ENCODE data around the gene IRAK3. TPM values are rescaled to one million over a fixed set of nuclear protein-coding genes. Genes with fewer than 3 reads are reported as not detected.
"Not testable (repeated sequence)": the region's sequence is repeated elsewhere in the genome, so short reads cannot be mapped to it uniquely, and the experiment has no call there.

IRAK3 gene
- polyA plus RNA-seq, 1 donor from 2014 or later, result 0.31 TPM

DNA sequence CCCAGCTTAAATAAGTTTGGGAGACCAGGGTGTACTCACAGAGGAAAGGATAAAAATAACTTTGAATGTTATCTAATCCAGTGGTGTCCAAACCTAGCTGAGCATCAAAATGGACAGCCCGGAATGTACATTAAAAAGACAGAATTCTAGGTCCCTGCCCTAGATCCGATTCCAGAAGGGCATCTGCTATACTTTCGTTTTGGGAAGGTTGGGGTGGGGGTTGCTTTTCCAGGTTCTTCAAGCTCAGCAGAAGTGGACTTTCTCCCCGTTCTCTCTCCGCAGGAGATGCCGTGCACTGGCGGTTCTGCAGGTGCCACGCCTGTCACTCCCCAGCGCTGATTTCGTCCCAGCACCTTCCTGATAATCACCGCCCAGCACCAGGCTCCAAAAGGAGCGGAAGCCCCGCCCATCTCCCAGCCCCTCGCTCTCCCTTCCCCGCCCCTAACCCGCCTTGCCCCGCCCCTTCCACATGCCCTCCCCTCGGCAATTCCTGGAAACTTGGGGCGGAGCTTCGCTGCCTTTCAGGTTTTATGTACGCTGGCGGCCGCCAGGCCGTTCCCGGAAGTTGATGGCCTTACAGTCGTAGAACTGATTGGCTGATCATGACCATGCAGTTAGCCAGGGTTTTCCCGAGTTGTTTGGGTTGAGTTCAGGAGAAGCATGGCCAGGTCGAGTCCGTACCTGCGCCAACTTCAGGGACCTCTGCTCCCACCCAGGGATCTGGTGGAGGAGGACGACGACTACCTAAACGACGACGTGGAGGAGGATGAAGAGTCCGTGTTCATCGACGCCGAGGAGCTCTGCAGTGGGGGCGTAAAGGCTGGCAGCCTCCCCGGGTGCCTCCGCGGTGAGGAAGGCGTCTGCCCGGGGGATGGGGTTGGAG lies 113.2 kb downstream of the IRAK3 start, which contains the start of gene HELB:
Gene HELB (plus strand): TSS at position 550 of the 883 bp plus-strand sequence. CDS start 111 bp downstream, at position 661.
- Histone ChIP-seq H3F3A (ENCODE audit: insufficient read depth, low read length, poor library complexity, severe bottlenecking) (no peaks in the 10 kb centered on the region), H3K27ac (ENCODE audit: low read length) (no peak within 1 kb of the TSS)
- TF ChIP-seq MXI1 (conservative IDR thresholded peaks at IDR 0.05; ENCODE audit: poor library complexity, severe bottlenecking) (peak; percentile 78), SMC3 (conservative IDR thresholded peaks at IDR 0.05; ENCODE audit: poor library complexity) (peak; percentile 36), POLR2AphosphoS5 (IDR thresholded peaks at IDR 0.05) (no peak), EP300 (conservative IDR thresholded peaks at IDR 0.05; ENCODE audit: poor library complexity, severe bottlenecking) (no peak), RAD21 (conservative IDR thresholded peaks at IDR 0.05) (peak; percentile 28)

DNA sequence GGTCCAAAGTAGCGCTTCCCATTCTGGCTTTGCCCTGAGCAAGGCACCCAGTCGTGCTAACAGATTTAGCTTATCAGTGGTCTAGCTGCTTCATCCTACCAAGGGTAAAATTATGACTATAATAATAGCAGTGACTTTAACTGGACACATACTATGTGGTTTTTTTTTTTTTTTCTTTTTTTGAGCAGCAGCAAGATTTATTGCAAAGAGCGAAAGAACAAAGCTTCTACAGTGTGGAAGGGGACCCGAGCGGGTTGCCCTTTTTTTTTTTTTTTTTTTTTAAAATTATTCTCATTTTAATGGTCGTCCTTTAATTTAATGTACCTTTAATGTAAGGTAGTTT lies 113.8 kb downstream of the IRAK3 start:
- peak overlapping the region; percentile 92 for H2AFZ ChIP-seq (ENCODE audit: low read depth, low read length)
- H3K9me3 ChIP-seq (ENCODE audit: low read length), result no peaks in the 10 kb centered on the region
- H3K27me3 ChIP-seq (ENCODE audit: insufficient read depth, low read depth, low read length), result peaks cover 6% of the 10 kb centered on the region
- peak overlapping the region; percentile 70 for H3K4me2 ChIP-seq (ENCODE audit: low read length)
- H3K4me3 ChIP-seq (ENCODE audit: low read length), result peak overlapping the region; percentile 89
- no peaks in the 10 kb centered on the region for H3K9me2 ChIP-seq (ENCODE audit: insufficient read depth, low read length)
- no peak overlapping the region for H3K27ac ChIP-seq (ENCODE audit: low read length)
- H4K20me1 ChIP-seq (ENCODE audit: insufficient read depth), result no peaks in the 10 kb centered on the region
- H3F3A ChIP-seq (ENCODE audit: insufficient read depth, low read length, poor library complexity, severe bottlenecking), result no peaks in the 10 kb centered on the region
- H3K9ac ChIP-seq (ENCODE audit: low read length), result peak overlapping the region; percentile 55
- no peaks in the 10 kb centered on the region for H3K79me2 ChIP-seq (replicated peaks; ENCODE audit: insufficient read depth, low read length)
- no peaks in the 10 kb centered on the region for H3K36me3 ChIP-seq (ENCODE audit: insufficient read depth, low read length)
- peak; percentile 3 for TF ChIP-seq MXI1 (conservative IDR thresholded peaks at IDR 0.05; ENCODE audit: poor library complexity, severe bottlenecking)
- no peak for TF ChIP-seq SMC3 (conservative IDR thresholded peaks at IDR 0.05; ENCODE audit: poor library complexity)

More for the DNA sequence above, 113.2 kb downstream of the IRAK3 start, which contains the start of gene HELB:
- H3K9me2 ChIP-seq (ENCODE audit: insufficient read depth, low read length), result no peaks in the 10 kb centered on the region
- H3K4me2 ChIP-seq (ENCODE audit: low read length), result peak within 1 kb of the TSS; percentile 70
- peaks cover 6% of the 10 kb centered on the region for H3K27me3 ChIP-seq (ENCODE audit: insufficient read depth, low read depth, low read length)
- H3K36me3 ChIP-seq (ENCODE audit: insufficient read depth, low read length), result no peaks in the 10 kb centered on the region
- no peaks in the 10 kb centered on the region for H4K20me1 ChIP-seq (ENCODE audit: insufficient read depth)
- H3K4me3 ChIP-seq (ENCODE audit: low read length), result peak within 1 kb of the TSS; percentile 89
- H2AFZ ChIP-seq (ENCODE audit: low read depth, low read length), result peak within 1 kb of the TSS; percentile 92
- H3K9ac ChIP-seq (ENCODE audit: low read length), result peak within 1 kb of the TSS; percentile 55
- H3K9me3 ChIP-seq (ENCODE audit: low read length), result no peaks in the 10 kb centered on the region
- H3K79me2 ChIP-seq (replicated peaks; ENCODE audit: insufficient read depth, low read length), result no peaks in the 10 kb centered on the region

DNA sequence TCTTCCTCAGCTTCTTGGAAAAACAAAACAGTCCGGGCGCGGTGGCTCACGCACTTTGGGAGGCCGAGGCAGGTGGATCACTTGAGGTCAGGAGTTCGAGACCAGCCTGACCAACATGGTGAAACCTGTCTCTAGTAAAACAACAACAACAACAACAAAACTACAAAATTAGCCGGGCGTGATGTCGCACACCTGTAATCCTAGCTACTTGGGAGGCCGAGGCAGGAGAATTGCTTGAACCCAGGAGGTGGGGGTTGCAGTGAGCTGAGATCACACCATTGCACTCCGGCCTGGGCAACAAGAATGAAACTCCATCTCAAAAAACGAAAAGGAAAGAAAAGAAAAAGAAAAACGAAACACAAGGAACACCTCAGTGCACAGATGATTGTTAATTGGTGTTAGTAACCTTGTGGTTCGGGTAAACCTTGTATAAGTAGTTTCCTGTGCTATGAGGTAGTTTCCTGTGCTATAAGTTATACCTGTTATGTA lies 114.3 kb downstream of the IRAK3 start:
- H3K9me2 ChIP-seq (ENCODE audit: insufficient read depth, low read length); H2AFZ ChIP-seq (ENCODE audit: low read depth, low read length); H3K36me3 ChIP-seq (ENCODE audit: insufficient read depth, low read length); H3K4me2 ChIP-seq (ENCODE audit: low read length); H3K9ac ChIP-seq (ENCODE audit: low read length); H3K27me3 ChIP-seq (ENCODE audit: insufficient read depth, low read depth, low read length); H3K79me2 ChIP-seq (replicated peaks; ENCODE audit: insufficient read depth, low read length); H3F3A ChIP-seq (ENCODE audit: insufficient read depth, low read length, poor library complexity, severe bottlenecking); H3K9me3 ChIP-seq (ENCODE audit: low read length); H3K27ac ChIP-seq (ENCODE audit: low read length); H4K20me1 ChIP-seq (ENCODE audit: insufficient read depth): not testable (repeated sequence)
- H3K4me3 ChIP-seq (ENCODE audit: low read length), result peak overlapping the region; percentile 89

Other genes starting within 250 kb of the IRAK3 start
- gene LLPH, start 58.5 kb upstream of the IRAK3 start, polyA plus RNA-seq, result 4.6 and 6.9 TPM in 2 replicates
- 24.5 and 45.7 TPM in 2 replicates for gene TMBIM4, start 19.2 kb upstream of the IRAK3 start, polyA plus RNA-seq
- 1.8 and 2.6 TPM in 2 replicates for gene HELB, start 113.3 kb downstream of the IRAK3 start, polyA plus RNA-seq